SK-N-SH (cell line): ENCODE results near the gene DYNC2LI1. TPM values are rescaled to one million over a fixed set of nuclear protein-coding genes. Genes with fewer than 3 reads are reported as not detected.

ENCODE experiments used
- CTCF ChIA-PET: fragments of 300-600, 350-600 bp; formaldehyde crosslinking; extraction: SDS; loops from one replicate; lab custom pipeline; 2021; lab: Yijun Ruan, JAX
- POLR2A ChIA-PET: fragments of 350-600 bp; sonication (Branson Sonifier 250); formaldehyde crosslinking; extraction: SDS; loops from one replicate; lab custom pipeline; 2020; ENCODE audit warnings: antibody characterized with exemption, inconsistent platforms; lab: Yijun Ruan, JAX
- DNase-seq: peaks from one replicate; pipeline ENCODE4 v3.0.0; 2012
- H2AFZ ChIP-seq: fragments of 200-600 bp; sonication (generic); 2 replicates; pipeline ENCODE4 v1.8.1; 2016; ENCODE audit warnings: antibody characterized with exemption, mild to moderate bottlenecking, low read depth
- H3F3A ChIP-seq: fragments of 200-600 bp; sonication (generic); replicated peaks from 2 replicates; pipeline ENCODE3; 2016; ENCODE audit warnings: antibody characterized with exemption, mild to moderate bottlenecking; ENCODE audit not compliant: insufficient read depth
- H3K27ac ChIP-seq, 2 experiments: fragments of 200-500 bp in 1 of 2; fragments of 200-600 bp in 1 of 2; sonication (Bioruptor generic) in 1 of 2; sonication (generic), shearing (Covaris generic) in 1 of 2; 2 replicates each; pipeline versions ENCODE4 v1.5.1 to v1.6.1; 2014 to 2016; ENCODE audit warnings: low read depth in 2 of 2, inconsistent platforms in 1 of 2, low read length in 1 of 2, mild to moderate bottlenecking in 1 of 2, mixed read lengths in 1 of 2
- H3K27me3 ChIP-seq: fragments of 200-600 bp; sonication (generic), shearing (Covaris generic); 2 replicates; pipeline ENCODE4 v1.6.1; 2016; ENCODE audit warnings: mixed run types; ENCODE audit not compliant: insufficient read depth
- H3K36me3 ChIP-seq, 2 experiments: fragments of 200-500 bp in 1 of 2; fragments of 200-600 bp in 1 of 2; sonication (Bioruptor generic) in 1 of 2; sonication (generic) in 1 of 2; replicated peaks in 1 of 2; 2 replicates each; pipeline versions ENCODE3 to v1.5.1; 2014 to 2016; ENCODE audit warnings: low read length in 1 of 2, mild to moderate bottlenecking in 1 of 2; ENCODE audit not compliant: insufficient read depth in 2 of 2, control insufficient read depth in 1 of 2
- H3K4me1 ChIP-seq, 2 experiments: fragments of 200-500 bp in 1 of 2; fragments of 200-600 bp in 1 of 2; sonication (Bioruptor generic) in 1 of 2; sonication (generic), shearing (Covaris generic) in 1 of 2; 2 replicates each; pipeline versions ENCODE4 v1.5.1 to v1.6.1; 2014 to 2016; ENCODE audit warnings: low read depth in 1 of 2, low read length in 1 of 2, mixed run types in 1 of 2; ENCODE audit not compliant: insufficient read depth in 2 of 2, control insufficient read depth in 1 of 2
- H3K4me2 ChIP-seq: fragments of 200-600 bp; sonication (generic), shearing (Covaris generic); 2 replicates; pipeline ENCODE4 v1.6.1; 2017; ENCODE audit warnings: mixed run types
- H3K4me3 ChIP-seq, 2 experiments: fragments of 200-500 bp in 1 of 2; fragments of 200-600 bp in 1 of 2; sonication (Bioruptor generic) in 1 of 2; sonication (generic), shearing (Covaris generic) in 1 of 2; 2 replicates each; pipeline versions ENCODE4 v1.5.1 to v1.8.1; 2014 to 2016; ENCODE audit warnings: low read depth in 2 of 2, inconsistent platforms in 1 of 2, low read length in 1 of 2, mild to moderate bottlenecking in 1 of 2, mixed read lengths in 1 of 2, moderate library complexity in 1 of 2
- H3K79me2 ChIP-seq: fragments of 200-600 bp; sonication (generic); 2 replicates; pipeline ENCODE4 v1.8.1; 2017; ENCODE audit warnings: mild to moderate bottlenecking; ENCODE audit not compliant: insufficient read depth
- H3K9ac ChIP-seq: fragments of 200-600 bp; sonication (generic); 2 replicates; pipeline ENCODE4 v1.6.1; 2017; ENCODE audit warnings: mixed run types
- H3K9me2 ChIP-seq: fragments of 200-600 bp; sonication (generic); 2 replicates; pipeline ENCODE4 v1.6.1; 2017; ENCODE audit warnings: mixed run types
- H3K9me3 ChIP-seq: fragments of 200-600 bp; sonication (generic); 2 replicates; pipeline ENCODE4 v1.6.1; 2017; ENCODE audit warnings: mixed run types, mild to moderate bottlenecking, moderate library complexity
- H4K20me1 ChIP-seq: fragments of 200-600 bp; sonication (generic); 2 replicates; pipeline ENCODE4 v1.6.1; 2017; ENCODE audit warnings: mild to moderate bottlenecking, mixed run types; ENCODE audit not compliant: insufficient read depth
- ELF1 ChIP-seq: IDR thresholded peaks from 2 replicates; pipeline ENCODE4 v1.4.0; 2012
- EZH2phosphoT487 ChIP-seq: fragments of 200-600 bp; sonication (generic); IDR thresholded peaks from 2 replicates; pipeline ENCODE4 v1.6.1; 2017; ENCODE audit warnings: low read depth, mixed run types, mild to moderate bottlenecking, antibody characterized with exemption, moderate library complexity, borderline replicate concordance
- FOSL2 ChIP-seq: IDR thresholded peaks from 2 replicates; pipeline ENCODE4 v1.4.0; 2012; ENCODE audit warnings: low read depth, mild to moderate bottlenecking, moderate library complexity, borderline replicate concordance
- FOXJ3 ChIP-seq: sonication (generic); formaldehyde crosslinking; IDR thresholded peaks from 2 replicates; pipeline ENCODE4 v1.5.1; 2020; ENCODE audit warnings: mild to moderate bottlenecking, missing genetic modification reagents
- IRF3 ChIP-seq: fragments of 150-350 bp; IDR thresholded peaks from 2 replicates; pipeline ENCODE4 v1.6.1; 2016; ENCODE audit warnings: mild to moderate bottlenecking, low read depth, low read length
- PBX3 ChIP-seq: IDR thresholded peaks from 2 replicates; pipeline ENCODE4; 2012
- POLR2AphosphoS5 ChIP-seq: IDR thresholded peaks from 2 replicates; pipeline ENCODE4 v1.6.1; 2012; ENCODE audit warnings: low read depth, low read length
- RCOR1 ChIP-seq: fragments of 150-350 bp; IDR thresholded peaks from 2 replicates; pipeline ENCODE4 v1.6.1; 2017; ENCODE audit warnings: antibody characterized with exemption, low read length
- TAF1 ChIP-seq: IDR thresholded peaks from 2 replicates; pipeline ENCODE4 v1.6.1; 2012; ENCODE audit warnings: low read depth, mild to moderate bottlenecking, low read length, moderate library complexity, borderline replicate concordance
- TCF12 ChIP-seq: IDR thresholded peaks from 2 replicates; pipeline ENCODE4 v1.4.0; 2012
- WGBS: methylation state at CpG from one replicate; pipeline ENCODE4 v1.1.6; 2017; ENCODE audit warnings: low lambda C conversion rate; 5-methylcytosine and 5-hydroxymethylcytosine counted together
- polyA plus RNA-seq, 3 experiments: library from polyadenylated mRNA; depleted of rRNA; stranded (reverse); fragments of >200 nt; gene quantifications; 2 replicates each; pipeline ENCODE4 v1.2.3, GENCODE V29; 2012

Gene DYNC2LI1
- polyA plus RNA-seq, 1 of the 3 experiments (the other 2 are of a cell fraction) = 20.4 TPM

- H4K20me1 ChIP-seq = no peaks in the 10 kb centered on the region
- DNase-seq = no peak
- POLR2A ChIA-PET = no interaction called here
- peaks cover 0 to 10% of the 10 kb centered on the region in 2 experiments; a peak in 2 of 4 replicates for H3K4me1 ChIP-seq
- H3K79me2 ChIP-seq = no peaks in the 10 kb centered on the region
- H3K9ac ChIP-seq = no peak overlapping the region
- H2AFZ ChIP-seq = no peak overlapping the region
- no peaks in the 10 kb centered on the region for H3K27me3 ChIP-seq
- H3K36me3 ChIP-seq = no peaks in the 10 kb centered on the region
- peaks cover 12% of the 10 kb centered on the region for H3F3A ChIP-seq
- H3K9me3 ChIP-seq = no peaks in the 10 kb centered on the region
- H3K9me2 ChIP-seq = no peaks in the 10 kb centered on the region
- WGBS = 76% methylated on average over 7 of the region's 7 CpGs
- H3K27ac ChIP-seq = no peak overlapping the region
- TF ChIP-seq POLR2AphosphoS5 = no peak
- H3K4me3 ChIP-seq = no peak overlapping the region
- CTCF ChIA-PET = interaction anchor here (1.2 to 1.5 kb wide), 2 partner anchors 18 to 141 kb away, joined by 3 read pairs; no protein-coding TSS in a partner anchor
- no peak overlapping the region for H3K4me2 ChIP-seq
Measured at GRCh38 chr2:43754180-43754579, 19.7 kb upstream of the DYNC2LI1 start.

- Histone ChIP-seq H3K4me3 (no peak overlapping the region), H3F3A (peaks cover 20% of the 10 kb centered on the region), H3K27ac (peak overlapping the region in 1 of 2 experiments; percentile 83; a peak in 2 of 4 replicates), H4K20me1 (no peaks in the 10 kb centered on the region), H3K36me3 (no peaks in the 10 kb centered on the region), H3K9me2 (no peaks in the 10 kb centered on the region), H3K9ac (0 out of 2 replicates have a peak overlapping the region, but pooled peaks have one; percentile 1), H3K4me1 (peaks cover 0 to 17% of the 10 kb centered on the region in 2 experiments; a peak in 2 of 4 replicates), H3K27me3 (no peaks in the 10 kb centered on the region), H3K9me3 (no peaks in the 10 kb centered on the region), H2AFZ (no peak overlapping the region), H3K79me2 (no peaks in the 10 kb centered on the region), H3K4me2 (peak overlapping the region; percentile 18)
- ChIA-PET CTCF (no interaction called here), POLR2A (no interaction called here)
- TF ChIP-seq EZH2phosphoT487 (no peak), RCOR1 (no peak), TAF1 (no peak)
- DNase-seq = no peak
- 75% methylated on average over 3 of the region's 3 CpGs for WGBS
Measured at GRCh38 chr2:43758739-43759138, 15.1 kb upstream of the DYNC2LI1 start.

GRCh38 chr2:43759195-43759594 is 14.6 kb upstream of the DYNC2LI1 start:
- H3K4me3 ChIP-seq = no peak overlapping the region
- H3K4me1 ChIP-seq = peaks cover 0 to 17% of the 10 kb centered on the region in 2 experiments; a peak in 3 of 4 replicates
- no peaks in the 10 kb centered on the region for H3K36me3 ChIP-seq
- TF ChIP-seq PBX3 = peak; percentile 64; the same call in 1 of the 2 replicates
- no peak for TF ChIP-seq ELF1
- TF ChIP-seq IRF3 = no peak
- TF ChIP-seq FOSL2 = peak; percentile 57; the same call in 1 of the 2 replicates
- TF ChIP-seq TCF12 = peak; percentile 52
- TF ChIP-seq FOXJ3 (CRISPR knock-in tag) = no peak
- no peaks in the 10 kb centered on the region for H3K9me2 ChIP-seq
- no peaks in the 10 kb centered on the region for H4K20me1 ChIP-seq
- no peaks in the 10 kb centered on the region for H3K79me2 ChIP-seq
- H2AFZ ChIP-seq = 0 out of 2 replicates have a peak overlapping the region, but pooled peaks have one; percentile 2
- H3K27me3 ChIP-seq = no peaks in the 10 kb centered on the region
- H3K4me2 ChIP-seq = no peak overlapping the region
- POLR2A ChIA-PET = no interaction called here
- peaks cover 20% of the 10 kb centered on the region for H3F3A ChIP-seq
- H3K9me3 ChIP-seq = no peaks in the 10 kb centered on the region
- peak overlapping the region in 1 of 2 experiments; percentile 83; a peak in 2 of 4 replicates for H3K27ac ChIP-seq
- CTCF ChIA-PET = no interaction called here
- no peak for DNase-seq
- H3K9ac ChIP-seq = 0 out of 2 replicates have a peak overlapping the region, but pooled peaks have one; percentile 3
